HG02943 (cell line): ENCODE data around the gene PACSIN1.

Source experiments
- ATAC-seq: cut with Tn5 transposase; IDR thresholded peaks from one replicate; pipeline ENCODE4 v1.9.1; 2021; ENCODE audit warnings: mild to moderate bottlenecking, low read depth, moderate library complexity; ENCODE audit not compliant: unreplicated experiment

The PACSIN1 gene

GRCh38 chr6:34465531-34466241 lies at the start of gene PACSIN1:
Gene PACSIN1 (plus strand): TSS chr6:34466076. CDS start chr6:34526306, 60,230 bp downstream.
- no peak for ATAC-seq

- no peak for ATAC-seq
These were observed 49.0 kb upstream of the PACSIN1 start for GRCh38 chr6:34416877-34417371.

GRCh38 chr6:34418367-34418766 lies 47.5 kb upstream of the PACSIN1 start:
- no peak for ATAC-seq

- no peak for ATAC-seq
These were observed 42.6 kb upstream of the PACSIN1 start for GRCh38 chr6:34423254-34423653.

- ATAC-seq: no peak
These were observed 41.4 kb upstream of the PACSIN1 start for GRCh38 chr6:34424200-34425131.

GRCh38 chr6:34425132-34425497 lies 40.8 kb upstream of the PACSIN1 start:
- ATAC-seq: no peak

GRCh38 chr6:34425498-34426410 lies 40.1 kb upstream of the PACSIN1 start, which contains the start of gene RPS10:
Gene RPS10 (minus strand): TSS chr6:34426069. CDS start chr6:34425221, 848 bp downstream.
- peak; percentile 72 for ATAC-seq

GRCh38 chr6:34435916-34436315 lies 30.0 kb upstream of the PACSIN1 start:
- ATAC-seq: no peak

GRCh38 chr6:34436803-34437643 lies 28.9 kb upstream of the PACSIN1 start:
- no peak for ATAC-seq

GRCh38 chr6:34437644-34437970 lies 28.3 kb upstream of the PACSIN1 start:
- no peak for ATAC-seq

- ATAC-seq: no peak
These were observed 27.2 kb upstream of the PACSIN1 start for GRCh38 chr6:34438705-34439104.

- ATAC-seq: no peak
These were observed 26.4 kb upstream of the PACSIN1 start for GRCh38 chr6:34439442-34439841.

GRCh38 chr6:34441526-34441925 lies 24.4 kb upstream of the PACSIN1 start:
- no peak for ATAC-seq

GRCh38 chr6:34445313-34445860 lies 20.5 kb upstream of the PACSIN1 start:
- ATAC-seq: no peak

- no peak for ATAC-seq
These were observed 18.5 kb upstream of the PACSIN1 start for GRCh38 chr6:34447386-34447785.

GRCh38 chr6:34447910-34448309 lies 18.0 kb upstream of the PACSIN1 start:
- no peak for ATAC-seq

- ATAC-seq: no peak
These were observed 14.7 kb upstream of the PACSIN1 start for GRCh38 chr6:34451192-34451591.

GRCh38 chr6:34455831-34456230 lies 10.0 kb upstream of the PACSIN1 start:
- no peak for ATAC-seq

- ATAC-seq: no peak
These were observed 8.5 kb upstream of the PACSIN1 start for GRCh38 chr6:34457382-34457741.
